ENCODE measurements around the gene CPSF6. TPM values are rescaled to one million over a fixed set of nuclear protein-coding genes. Genes with fewer than 3 reads are reported as not detected.
"Not testable (repeated sequence)": the region's sequence is repeated elsewhere in the genome, so short reads cannot be mapped to it uniquely, and the experiment has no call there.

CPSF6 gene
- total RNA-seq, 1 donor: 28.0 TPM

- not testable (repeated sequence) for DNase-seq (ENCODE audit: low read depth in 2 of 3, low spot score in 2 of 3)
Observed at GRCh38 chr12:69317233-69317632, 77.9 kb downstream of the CPSF6 start.

- no peak for DNase-seq (ENCODE audit: low read depth in 2 of 3, low spot score in 2 of 3)
Observed at GRCh38 chr12:69318225-69318624, 78.9 kb downstream of the CPSF6 start.

GRCh38 chr12:69321351-69321750 lies 82.0 kb downstream of the CPSF6 start:
- peak in 1 of 3 donors; percentile 20 for DNase-seq (ENCODE audit: low read depth in 2 of 3, low spot score in 2 of 3)

Other genes with a start within 250 kb of the CPSF6 start
- gene LYZ, start 108.8 kb downstream of the CPSF6 start, total RNA-seq: 55.5 TPM
- 28.5 TPM for gene YEATS4, start 120.2 kb downstream of the CPSF6 start, total RNA-seq
- gene FRS2, start 230.8 kb downstream of the CPSF6 start, total RNA-seq: 21.0 TPM

Measured in hematopoietic multipotent progenitor cell (in vitro differentiated cells).